GM21423 (cell line): ENCODE data around the gene RESP18.

ENCODE experiments used
- ATAC-seq: cut with Tn5 transposase; IDR thresholded peaks from one replicate; pipeline ENCODE4 v1.9.1; 2021; ENCODE audit warnings: mild to moderate bottlenecking, moderate library complexity; ENCODE audit not compliant: unreplicated experiment

The RESP18 gene

DNA sequence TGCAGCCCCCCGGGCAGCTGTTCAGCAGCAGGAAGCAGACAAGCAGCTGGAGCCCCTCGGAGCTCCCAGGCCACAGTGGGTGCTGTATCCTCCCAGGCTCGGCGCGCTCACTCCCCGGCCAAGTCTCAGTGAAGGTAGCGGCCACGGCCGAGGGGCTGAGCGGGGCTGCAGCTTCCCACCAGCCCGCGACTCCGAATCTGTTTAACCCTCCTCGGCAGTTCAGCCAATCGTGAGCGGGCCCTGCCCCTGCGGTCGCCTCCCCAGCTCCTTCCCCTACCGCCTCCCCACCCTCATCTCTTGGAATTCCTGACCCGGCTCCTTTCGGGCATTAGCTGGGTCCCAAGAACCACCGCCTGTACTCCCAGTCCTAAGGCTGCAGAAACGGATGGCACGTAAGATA, at the start of gene RESP18:
Gene RESP18, minus strand, starts transcription at position 203 of the 400 bp plus-strand sequence.
- ATAC-seq: no peak

DNA sequence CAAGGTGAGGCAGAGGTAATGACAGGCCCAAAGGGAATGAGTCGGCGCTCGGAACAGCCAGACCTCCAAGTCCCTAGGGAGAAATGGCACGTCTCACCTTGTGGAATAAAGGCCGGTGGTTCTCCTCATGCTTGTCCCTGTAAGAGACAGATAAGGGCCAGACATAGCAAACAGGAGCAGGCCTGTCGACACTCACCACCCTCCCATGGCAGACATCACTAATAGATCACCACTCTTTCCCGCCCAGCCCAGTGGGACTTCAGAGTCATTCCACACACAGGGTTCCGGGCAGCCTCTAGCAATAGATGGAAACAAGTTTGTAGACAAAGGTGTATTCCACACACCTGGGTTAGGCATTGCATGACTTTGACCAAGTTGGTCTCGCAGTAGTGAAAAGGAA, 48.9 kb upstream of the RESP18 start:
- ATAC-seq: no peak

DNA sequence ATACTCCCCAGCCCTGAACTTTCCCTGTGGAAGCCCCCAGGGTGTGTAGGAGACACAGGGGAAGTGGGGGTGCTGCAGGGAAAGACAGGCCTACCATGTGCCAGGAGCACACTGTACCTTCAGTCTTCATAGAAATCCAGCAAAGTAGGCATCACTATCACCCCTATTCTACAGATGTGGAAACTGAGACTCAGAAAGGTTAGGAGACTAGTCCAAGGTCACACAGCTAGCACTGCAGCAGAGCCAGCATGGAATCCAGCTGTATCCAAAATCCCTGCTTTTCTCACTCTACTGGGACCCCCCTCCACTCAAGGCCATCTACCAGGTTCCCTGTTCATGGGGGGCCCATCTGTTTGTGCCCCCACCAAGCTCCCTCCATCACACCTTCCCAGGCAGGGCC, 48.4 kb upstream of the RESP18 start:
- ATAC-seq: no peak

- no peak for ATAC-seq
These were observed 45.8 kb upstream of the RESP18 start for GRCh38 chr2:219378163-219378851.

- ATAC-seq: no peak
These were observed 36.9 kb upstream of the RESP18 start for GRCh38 chr2:219369447-219369861.

DNA sequence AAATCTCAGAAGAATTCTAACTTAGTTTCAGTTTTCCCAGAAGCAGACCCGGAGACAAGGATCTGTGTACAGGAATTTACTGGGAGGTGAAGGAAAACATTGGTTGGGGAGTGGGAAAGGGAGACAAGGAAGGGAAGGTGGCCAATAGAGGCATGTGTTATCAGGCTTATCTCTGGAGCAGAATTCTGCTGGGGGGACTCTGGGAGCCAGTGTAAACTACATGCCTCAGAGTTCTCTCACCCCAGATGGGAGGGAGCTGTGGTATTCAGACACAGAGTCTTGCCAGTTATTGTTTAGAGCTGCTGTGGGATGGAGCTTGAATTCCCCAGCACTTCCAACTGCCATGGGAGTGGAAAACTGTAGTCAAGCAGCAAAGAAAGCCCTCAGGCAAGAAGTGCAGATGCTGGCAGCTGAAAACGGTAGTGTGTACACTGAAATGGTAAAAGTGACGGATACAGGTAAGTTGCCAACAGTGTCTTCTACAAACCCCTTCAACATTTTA, 36.2 kb upstream of the RESP18 start:
- no peak for ATAC-seq

DNA sequence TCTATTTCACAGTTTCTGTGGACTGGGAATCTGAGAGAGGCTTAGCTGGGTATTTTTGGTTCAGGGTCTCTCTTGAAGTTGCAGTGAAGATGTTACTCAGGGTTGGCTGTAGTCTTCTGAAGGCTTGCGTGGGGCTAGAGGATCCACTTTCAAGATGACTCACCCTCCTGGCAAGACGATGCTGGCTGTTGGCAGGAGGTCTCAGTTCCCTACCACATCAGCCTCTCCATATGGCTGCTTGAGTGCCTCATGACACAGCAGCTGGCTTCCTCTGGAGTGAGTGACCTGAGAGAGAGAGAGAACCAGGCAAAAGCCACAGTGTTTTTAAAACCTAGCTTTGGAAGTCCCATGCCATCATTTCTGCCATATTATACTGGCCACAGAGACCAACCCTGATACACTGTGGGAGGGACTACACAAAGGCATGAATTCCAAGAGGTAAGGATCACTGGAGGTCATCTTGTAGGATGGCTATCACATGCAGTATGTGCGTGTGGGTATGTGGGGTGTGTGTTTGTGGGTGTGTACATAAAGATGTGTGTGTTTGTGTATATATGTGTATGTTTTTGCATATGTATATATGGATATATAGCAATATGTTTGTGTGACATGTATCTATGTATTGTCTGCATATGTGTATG, 30.1 kb upstream of the RESP18 start:
- ATAC-seq: peak; percentile 88

DNA sequence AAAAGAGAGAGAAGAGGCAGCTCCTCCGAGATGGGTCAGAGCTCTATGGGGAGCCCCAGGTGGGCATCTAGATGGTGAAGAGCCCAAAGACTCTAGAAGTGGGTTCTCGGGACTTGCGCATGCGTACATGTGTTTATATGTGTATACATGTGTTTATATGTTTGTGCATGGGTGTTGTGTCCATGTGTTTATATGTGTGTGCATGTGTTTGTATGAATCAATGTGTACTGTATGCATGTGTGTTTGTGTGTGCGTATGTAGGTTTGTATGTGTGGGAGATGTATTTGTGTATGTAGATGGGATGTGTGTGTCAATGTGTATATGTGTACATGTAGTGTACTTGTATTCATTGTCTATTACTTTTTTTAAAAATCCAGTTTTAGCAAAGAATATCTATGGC, 29.5 kb upstream of the RESP18 start:
- no peak for ATAC-seq

GRCh38 chr2:219358170-219359075, 25.9 kb upstream of the RESP18 start:
- ATAC-seq: no peak

GRCh38 chr2:219356834-219357233, 24.3 kb upstream of the RESP18 start:
- ATAC-seq: no peak

- ATAC-seq: no peak
These were observed 22.0 kb upstream of the RESP18 start for GRCh38 chr2:219354582-219354981.

DNA sequence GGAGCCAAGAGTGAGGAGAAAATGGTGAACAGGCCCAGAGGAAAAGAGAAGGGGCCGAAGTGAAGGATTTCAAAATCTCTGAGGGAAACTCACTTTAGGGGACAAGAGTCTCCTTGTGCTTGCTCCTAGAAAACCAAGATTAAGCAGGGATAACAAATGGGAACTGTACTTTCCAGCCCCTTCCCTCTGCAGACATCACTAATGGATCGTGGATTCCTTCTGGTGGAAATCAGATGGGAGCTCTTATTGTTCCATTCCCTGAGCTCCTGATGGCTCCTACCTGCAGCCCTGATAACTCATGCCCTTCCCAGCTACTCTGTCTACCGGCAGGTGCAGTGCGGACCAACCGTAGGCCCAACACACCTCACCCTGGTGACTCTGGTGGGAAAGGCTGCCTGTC, 20.6 kb upstream of the RESP18 start:
- no peak for ATAC-seq

DNA sequence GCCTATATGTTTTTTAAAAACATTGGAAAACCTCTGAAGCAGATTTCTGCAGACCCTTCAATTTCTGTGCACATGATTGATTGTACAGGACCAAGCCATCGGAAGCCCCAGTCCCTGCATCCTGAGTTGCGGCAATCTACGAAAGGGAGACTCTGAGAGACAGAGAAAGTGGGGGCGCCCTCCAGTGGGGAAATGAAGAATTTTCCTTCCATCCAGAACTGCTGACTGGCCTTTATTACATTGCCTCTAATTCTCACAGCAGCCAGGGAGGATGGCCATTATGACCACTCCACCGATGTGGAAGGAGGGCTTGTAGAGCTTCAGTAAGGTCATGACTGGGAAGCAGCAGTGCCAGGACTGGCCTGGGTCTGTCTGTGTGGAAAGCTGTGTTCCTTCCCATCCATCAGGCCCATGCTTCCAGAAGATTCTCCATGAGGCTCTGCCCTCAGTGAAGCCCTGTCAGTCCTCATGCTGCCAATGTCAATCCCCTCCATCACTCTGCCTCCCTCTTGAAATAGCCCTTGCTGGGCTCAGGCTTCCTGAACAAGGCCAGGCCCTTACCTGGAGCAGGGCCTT, 20.0 kb upstream of the RESP18 start:
- peak; percentile 53 for ATAC-seq

- ATAC-seq: no peak
These were observed 18.2 kb upstream of the RESP18 start for GRCh38 chr2:219350710-219351221.

GRCh38 chr2:219350215-219350614, 17.7 kb upstream of the RESP18 start:
- ATAC-seq: no peak

DNA sequence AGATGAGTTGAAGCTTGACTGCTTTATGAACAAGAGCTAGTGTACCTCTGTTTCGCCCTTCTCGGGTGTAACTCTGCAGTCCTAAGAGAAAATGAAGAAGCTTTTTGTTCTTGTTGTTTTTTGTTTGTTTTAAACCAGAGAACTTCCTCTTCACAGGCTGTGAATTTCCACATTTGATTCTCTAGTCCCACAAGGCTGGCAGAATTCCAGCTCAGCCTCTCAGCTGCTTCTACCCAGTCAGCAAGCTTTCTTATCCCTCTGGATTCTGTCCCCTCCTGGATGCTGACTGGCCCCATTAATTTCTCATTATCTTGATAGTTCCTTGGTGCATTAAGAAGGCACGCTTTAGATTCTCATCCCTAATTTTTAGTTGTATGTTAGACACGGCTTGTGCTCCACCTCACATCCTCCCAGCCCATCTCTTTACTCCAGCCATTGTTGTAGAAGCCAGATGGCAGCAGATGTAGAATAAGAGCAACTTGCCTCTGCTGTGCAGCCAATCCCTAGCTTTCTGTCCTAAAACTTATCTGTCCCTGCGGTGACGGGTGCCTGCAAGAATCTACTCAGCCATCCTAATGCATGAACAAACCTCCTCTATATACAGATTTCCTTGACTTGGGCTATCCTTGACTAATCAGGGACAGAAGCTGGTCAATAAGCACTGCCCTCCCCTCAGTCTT, 12.3 kb upstream of the RESP18 start:
- no peak for ATAC-seq

- ATAC-seq: no peak
These were observed 2.8 kb upstream of the RESP18 start for GRCh38 chr2:219335373-219335786.

- ATAC-seq: no peak
These were observed 1.5 kb upstream of the RESP18 start for GRCh38 chr2:219334076-219334475.

DNA sequence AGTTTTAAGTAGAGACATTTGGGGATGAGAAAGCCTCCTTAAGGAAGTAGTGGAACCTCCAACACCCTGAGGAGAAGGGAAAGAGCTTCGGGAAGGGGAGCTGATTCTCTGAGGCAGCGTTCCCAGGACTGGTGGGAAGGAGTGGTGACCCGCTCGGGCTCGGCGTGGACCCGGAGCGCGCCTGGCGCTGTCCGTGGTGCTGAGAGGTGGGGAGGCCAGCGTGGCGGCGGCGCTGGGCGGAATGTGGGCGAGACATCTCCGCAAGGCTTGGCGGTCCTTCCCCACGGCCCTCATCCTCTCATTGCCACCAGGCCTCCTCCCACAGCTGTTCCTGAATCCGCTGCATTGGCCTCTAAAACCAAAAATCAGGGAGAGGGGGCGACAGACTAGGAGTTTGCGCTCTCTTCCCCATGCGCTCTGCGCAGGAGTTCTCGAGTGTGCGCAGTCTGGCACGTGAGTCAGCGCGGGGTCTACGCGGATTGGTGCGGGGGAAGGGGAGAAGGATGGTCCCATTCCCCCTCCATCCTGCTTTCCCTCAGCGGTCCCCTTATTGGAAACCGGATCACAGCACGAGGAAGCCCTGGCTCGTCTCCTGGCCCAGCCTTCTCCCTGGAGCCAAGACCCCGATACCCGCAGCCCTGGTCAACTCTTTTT, 857 bp downstream of the RESP18 start:
- ATAC-seq: no peak

- no peak for ATAC-seq
These were observed 4.8 kb downstream of the RESP18 start for GRCh38 chr2:219327719-219328118.
